GM12878 (cell line): Measurements from ENCODE around the gene UBE2I. TPM values are rescaled to one million over a fixed set of nuclear protein-coding genes. Genes with fewer than 3 reads are reported as not detected.

Experiments used
- ATAC-seq: fragments of 200-7000 bp; cut with Tn5 transposase; 3 replicates; pipeline ENCODE4 v1.9.1; 2020; ENCODE audit warnings: mild to moderate bottlenecking, moderate library complexity
- Bru-seq: library from RNA; stranded (reverse); fragments of 400-500 nt; gene quantifications from one replicate; lab custom pipeline; 2021; lab: Mats Ljungman, UMichigan
- BruChase-seq, 2 experiments: library from RNA; stranded (reverse); fragments of 400-500 nt; gene quantifications; one replicate each; lab custom pipeline; 2021; lab: Mats Ljungman, UMichigan
- BruUV-seq: library from RNA; stranded (reverse); fragments of 400-500 nt; replicated peaks from 2 replicates; lab custom pipeline; 2021; lab: Mats Ljungman, UMichigan
- CTCF ChIA-PET: fragments of 300-600 bp; sonication (Branson Sonifier 250); formaldehyde crosslinking; extraction: SDS; loops from one replicate; lab custom pipeline; 2021; ENCODE audit warnings: inconsistent platforms; lab: Yijun Ruan, JAX
- POLR2A ChIA-PET: fragments of 350-600 bp; formaldehyde crosslinking; extraction: SDS; loops from one replicate; lab custom pipeline; 2021; ENCODE audit warnings: inconsistent platforms; lab: Charles Lee
- RAD21 ChIA-PET: fragments of 300-600 bp; sonication (Branson Sonifier 250); formaldehyde crosslinking; loops from one replicate; lab custom pipeline; 2023; ENCODE audit warnings: antibody characterized with exemption; ENCODE audit not compliant: unreplicated experiment; lab: Charles Lee
- SMC1A ChIA-PET: fragments of 300-600 bp; sonication (Branson Sonifier 250); formaldehyde crosslinking; loops from one replicate; lab custom pipeline; 2023; ENCODE audit not compliant: unreplicated experiment, uncharacterized antibody; lab: Charles Lee
- DNase-seq: peaks from one replicate; pipeline ENCODE4 v3.0.0-alpha.2; 2011; ENCODE audit warnings: low read depth, low spot score
- FAIRE-seq: peaks from 3 replicates; lab custom pipeline; 2011; peaks lifted over from hg19 to GRCh38; lab: Jason Lieb, UNC
- H2AFZ ChIP-seq: 2 replicates; pipeline ENCODE4 v1.6.0; 2011; ENCODE audit warnings: low read depth, low read length, control low read depth; ENCODE audit not compliant: control insufficient read depth
- H3K27ac ChIP-seq: 2 replicates; pipeline ENCODE4 v1.5.1; 2011; ENCODE audit warnings: control low read depth; ENCODE audit not compliant: control insufficient read depth, insufficient read depth
- H3K27me3 ChIP-seq, 2 experiments: replicated peaks in 1 of 2; 2 replicates each; pipeline versions ENCODE4 v1.6.0 to v1.6.1; 2011; ENCODE audit warnings: low read length in 1 of 2; ENCODE audit not compliant: control insufficient read depth in 2 of 2, insufficient read depth in 2 of 2
- H3K36me3 ChIP-seq, 2 experiments: 2 replicates each; pipeline ENCODE4 v1.5.1; 2011; ENCODE audit warnings: low read length in 1 of 2; ENCODE audit not compliant: control insufficient read depth in 2 of 2, insufficient read depth in 2 of 2
- H3K4me1 ChIP-seq: 2 replicates; pipeline ENCODE4 v1.6.1; 2011; ENCODE audit warnings: mild to moderate bottlenecking, low read length, moderate library complexity, mixed read lengths; ENCODE audit not compliant: control insufficient read depth, insufficient read depth
- H3K4me2 ChIP-seq: 2 replicates; pipeline ENCODE4 v1.6.0; 2011; ENCODE audit warnings: control low read depth; ENCODE audit not compliant: control insufficient read depth, insufficient read depth
- H3K4me3 ChIP-seq: fragments of 200-600 bp; sonication (generic); 2 replicates; pipeline ENCODE4 v1.5.1; 2016
- H3K79me2 ChIP-seq: 2 replicates; pipeline ENCODE4 v1.6.0; 2011; ENCODE audit warnings: low read length; ENCODE audit not compliant: control insufficient read depth, insufficient read depth
- H3K9ac ChIP-seq: 2 replicates; pipeline ENCODE4 v1.8.0; 2011; ENCODE audit warnings: low read length, control low read depth, mixed read lengths; ENCODE audit not compliant: control insufficient read depth, insufficient read depth
- H3K9me3 ChIP-seq: replicated peaks from 3 replicates; pipeline ENCODE4 v1.5.1; 2011; ENCODE audit warnings: mild to moderate bottlenecking, low read length; ENCODE audit not compliant: control insufficient read depth, insufficient read depth
- H4K20me1 ChIP-seq: 2 replicates; pipeline ENCODE4 v1.6.0; 2011; ENCODE audit not compliant: control insufficient read depth, insufficient read depth
- CUX1 ChIP-seq: IDR thresholded peaks from 2 replicates; pipeline ENCODE4 v1.6.1; 2012; ENCODE audit warnings: improper control_type of control experiment, low read depth, low read length; ENCODE audit not compliant: insufficient replicate concordance
- HDGF ChIP-seq: fragments of 450-650 bp; IDR thresholded peaks from 2 replicates; pipeline ENCODE4 v1.6.1; 2016; ENCODE audit warnings: antibody characterized with exemption
- IRF5 ChIP-seq: fragments of 450-650 bp; IDR thresholded peaks from 2 replicates; pipeline ENCODE4 v1.6.1; 2017; ENCODE audit warnings: borderline replicate concordance
- JUNB ChIP-seq: IDR thresholded peaks from 2 replicates; pipeline ENCODE4 v1.6.1; 2016; ENCODE audit warnings: antibody characterized with exemption, mild to moderate bottlenecking
- MEF2B ChIP-seq: fragments of 450-650 bp; IDR thresholded peaks from 2 replicates; pipeline ENCODE4 v1.6.1; 2018; ENCODE audit warnings: mild to moderate bottlenecking, moderate library complexity; ENCODE audit not compliant: partially characterized antibody, poor library complexity, severe bottlenecking
- NFXL1 ChIP-seq: fragments of 450-650 bp; IDR thresholded peaks from 2 replicates; pipeline ENCODE4 v1.6.1; 2017; ENCODE audit warnings: antibody characterized with exemption, mild to moderate bottlenecking, borderline replicate concordance
- NFYB ChIP-seq: IDR thresholded peaks from 2 replicates; pipeline ENCODE4 v1.6.1; 2011; ENCODE audit warnings: low read depth, mild to moderate bottlenecking, low read length, improper control_type of control experiment, moderate library complexity; ENCODE audit not compliant: insufficient read depth
- STAT1 ChIP-seq: fragments of 450-650 bp; conservative IDR thresholded peaks from 2 replicates; pipeline ENCODE4 v1.6.1; 2014; ENCODE audit warnings: antibody characterized with exemption, mild to moderate bottlenecking
- TCF7 ChIP-seq: IDR thresholded peaks from 2 replicates; pipeline ENCODE4 v1.6.1; 2014; ENCODE audit warnings: antibody characterized with exemption, borderline replicate concordance
- ZNF622 ChIP-seq: fragments of 450-650 bp; IDR thresholded peaks from 2 replicates; pipeline ENCODE4 v1.6.1; 2017; ENCODE audit warnings: mild to moderate bottlenecking, inconsistent platforms
- WGBS: methylation state at CpG from one replicate; pipeline ENCODE4 v1.1.6; 2016; ENCODE audit warnings: low lambda C conversion rate; ENCODE audit not compliant: insufficient replicate concordance, insufficient coverage; ENCODE audit errors: missing lambda C conversion rate; 5-methylcytosine and 5-hydroxymethylcytosine counted together
- in situ Hi-C: fragments of 300-500 bp; cut with MboI; formaldehyde crosslinking; loops from 9 replicates; pipeline ENCODE4 v1.14.3; 2018; ENCODE audit warnings: mixed read lengths
- intact Hi-C: fragments of 100-400 bp; cut with micrococcal nuclease; formaldehyde crosslinking; loops from one replicate; pipeline ENCODE4 v1.14.2; 2022; ENCODE audit not compliant: unreplicated experiment
- long read RNA-seq, 2 experiments: library from polyadenylated mRNA; unstranded; transcript quantifications; one replicate each; pipeline ENCODE4 v2.0.0, GENCODE V29; 2019 to 2020
- polyA minus RNA-seq, 3 experiments: library from RNA; depleted of rRNA, polyadenylated mRNA; stranded (reverse); fragments of >200 nt; gene quantifications; 2 replicates each; pipeline ENCODE4 v1.2.3, GENCODE V29; 2011
- polyA plus RNA-seq, 11 experiments: library from polyadenylated mRNA; depleted of rRNA in 4 of 11; unstranded in 6 of 11; stranded (reverse) in 5 of 11; fragments of >200 nt; fragmentation: Nextera tagmentation in 4 of 11; fragmentation: Illumina TruSeq in 1 of 11; extraction: Ambion mirVana in 4 of 11; extraction: Trizol in 1 of 11; gene quantifications; 1 replicate in 1 of 11; 2 replicates in 10 of 11; pipeline versions ENCODE4 v1.2.1 to v1.2.3, GENCODE V29; 2011 to 2016; ENCODE audit warnings: inconsistent platforms in 2 of 11, missing spikeins in 2 of 11, low read depth in 1 of 11
- total RNA-seq, 4 experiments: library from RNA; depleted of rRNA in 3 of 4; stranded (reverse); fragments of >200 nt in 3 of 4; fragmentation: Illumina TruSeq in 1 of 4; extraction: Trizol in 1 of 4; gene quantifications; 2 replicates each; pipeline versions ENCODE4 v1.2.1 to v1.2.3, GENCODE V29; 2013 to 2021

The UBE2I gene
- total RNA-seq (2013; cell fraction: nucleolus; rRNA removed), result 139 and 148 TPM in 2 replicates
- total RNA-seq (2014; rRNA removed) (65.2 and 69.3 TPM in 2 replicates), total RNA-seq (2014; rRNA removed; fragmentation: Illumina TruSeq; extraction: Trizol) (92.2 and 104 TPM in 2 replicates), total RNA-seq (2021) (180 and 210 TPM in 2 replicates), polyA plus RNA-seq (2011; rRNA removed) (181 and 188 TPM in 2 replicates), polyA plus RNA-seq (2014; fragmentation: Illumina TruSeq; extraction: Trizol) (243 and 265 TPM in 2 replicates), polyA plus RNA-seq (2014; fragmentation: Nextera tagmentation; extraction: Ambion mirVana) (10 to 100 TPM; 47.5 to 51.5 TPM), polyA plus RNA-seq (2014; rRNA removed) (203 and 205 TPM in 2 replicates), polyA plus RNA-seq (2016; fragmentation: Nextera tagmentation; extraction: Ambion mirVana) (100 to 1,000 TPM; 200 to 204 TPM), polyA minus RNA-seq (2011; rRNA and poly(A)+ RNA removed) (94.4 and 94.6 TPM in 2 replicates), Bru-seq, nascent RNA (percentile 89 among the genes with signal in this experiment), BruChase-seq, experiment 1, labeled RNA remaining after a 6-hour chase (percentile 96 among the genes with signal in this experiment), BruChase-seq, experiment 2, labeled RNA remaining after a 2-hour chase (percentile 94 among the genes with signal in this experiment)
- 82.4 TPM for polyA plus RNA-seq (2011; ENCODE audit: low read depth)
- polyA plus RNA-seq (2011; cell fraction: cytosol; rRNA removed), result 110 and 129 TPM in 2 replicates
- 167 and 229 TPM in 2 replicates for polyA plus RNA-seq (2011; cell fraction: nucleus; rRNA removed)
- polyA plus RNA-seq (2012), result 115 and 125 TPM in 2 replicates
- polyA minus RNA-seq (2011; cell fraction: cytosol; rRNA and poly(A)+ RNA removed), result 48.2 and 58.6 TPM in 2 replicates
- polyA minus RNA-seq (2011; cell fraction: nucleus; rRNA and poly(A)+ RNA removed), result 56.3 and 111 TPM in 2 replicates
- long read RNA-seq, experiment 1, transcript UBE2I-203 (7 exons, 2,976 nt), result major isoform, 91 of 116 reads
- long read RNA-seq, experiment 1, transcript UBE2I-204 (8 exons, 3,109 nt), result minor isoform, 7 of 116 reads
- long read RNA-seq, experiment 1, partial matches to known transcripts, result 5 of 116 reads
- long read RNA-seq, experiment 1, other reads (novel, unspliced or antisense), result 7 of 116 reads
- long read RNA-seq, experiment 2, transcript UBE2I-204 (8 exons, 3,109 nt), result minor isoform, 5 of 200 reads
- long read RNA-seq, experiment 2, transcript UBE2I-203 (7 exons, 2,976 nt), result major isoform, 173 of 200 reads
- long read RNA-seq, experiment 2, partial matches to known transcripts, result 11 of 200 reads
- long read RNA-seq, experiment 2, other reads (novel, unspliced or antisense), result 3 of 200 reads

- DNase-seq (peak; percentile 96), FAIRE-seq (peak; percentile 99), ATAC-seq (peak; percentile 76)
- Histone ChIP-seq H3K36me3 (peaks cover 0 to 11% of the 10 kb centered on the region in 2 experiments; a peak in 2 of 4 replicates), H3K79me2 (peaks cover 44% of the 10 kb centered on the region), H2AFZ (peak within 1 kb of the TSS; percentile 99), H3K4me1 (peaks cover 8% of the 10 kb centered on the region), H3K27me3 (no peaks in the 10 kb centered on the region), H3K4me3 (peak within 1 kb of the TSS; percentile 93), H3K9me3 (no peaks in the 10 kb centered on the region; the same call in 2 of the 3 replicates), H3K27ac (peak within 1 kb of the TSS; percentile 100), H3K9ac (peak within 1 kb of the TSS; percentile 100), H4K20me1 (peaks cover 35% of the 10 kb centered on the region), H3K4me2 (peak within 1 kb of the TSS; percentile 97)
- ChIA-PET RAD21 (interaction anchor here (0.7 kb wide), 1 partner anchor 33 kb away, joined by 3 read pairs; no protein-coding TSS in a partner anchor), POLR2A (interaction anchor here (0.6 kb wide), 1 partner anchor 1850 kb away, joined by 3 read pairs; no protein-coding TSS in a partner anchor), SMC1A (no interaction called here), CTCF (interaction anchor here (0.6 kb wide), 1 partner anchor 12 kb away, joined by 3 read pairs; no protein-coding TSS in a partner anchor)
- BruUV-seq, result no TSS peak
- intact Hi-C loops, result loop anchor here (5.0 kb wide), 1 partner anchor 113 kb away; the partner anchor contains the start of gene UQCC4
- in situ Hi-C loops, result no loop called here
- WGBS, result 1% methylated on average over 69 of the region's 117 CpGs
- TF ChIP-seq STAT1 (peak; percentile 98), NFXL1 (no peak), NFYB (peak; percentile 86), IRF5 (no peak), MEF2B (peak; percentile 48), HDGF (peak; percentile 77; the same call in 1 of the 2 replicates), JUNB (peak; percentile 99), TCF7 (no peak), CUX1 (no peak), ZNF622 (no peak)
Measured at GRCh38 chr16:1308977-1309885, at the start of gene UBE2I. UBE2I (plus strand) TSS chr16:1309636; CDS start chr16:1314031, 4,395 bp downstream.
